Kasumi-1 (cell line): ENCODE results near the gene ALG9.

Experiments
- DNase-seq, 2 experiments: peaks; one replicate each; lab custom pipeline; 2025; lab: John Stamatoyannopoulos, UW

ALG9 gene

DNA sequence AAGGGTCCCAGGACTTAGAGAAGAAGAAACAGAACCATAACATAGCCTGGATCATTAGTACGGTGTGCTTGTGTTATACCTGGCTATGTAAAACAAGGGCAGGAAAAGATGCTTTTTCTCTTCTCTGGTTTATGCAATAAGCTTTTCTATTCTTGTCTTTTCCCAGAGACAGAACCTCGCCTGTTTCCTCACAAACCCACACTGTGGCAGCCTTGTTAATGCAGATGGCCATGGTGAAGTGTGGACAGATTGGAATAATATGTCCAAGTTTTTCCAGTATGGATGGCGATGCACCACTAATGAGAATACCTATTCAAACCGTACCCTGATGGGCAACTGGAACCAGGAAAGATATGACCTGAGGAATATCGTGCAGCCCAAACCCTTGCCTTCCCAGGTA is 10.8 kb upstream of the ALG9 start:
- no peak for DNase-seq

DNA sequence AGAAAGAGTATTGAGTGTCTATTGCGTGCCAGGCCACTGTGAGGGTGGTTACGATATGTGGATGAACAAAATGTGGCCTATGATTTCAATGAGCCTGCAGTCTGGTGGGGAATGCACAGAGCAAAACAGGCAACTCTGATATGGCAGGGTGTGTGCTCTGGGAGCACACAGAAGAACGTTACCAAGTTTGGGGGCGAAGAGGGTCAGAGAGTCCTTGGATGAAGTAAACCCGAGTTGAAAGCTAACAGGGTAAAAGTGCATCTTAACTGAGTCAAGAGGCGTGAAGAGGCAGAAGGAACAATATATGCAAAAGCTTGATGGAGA is 8.2 kb upstream of the ALG9 start:
- DNase-seq: no peak

DNA sequence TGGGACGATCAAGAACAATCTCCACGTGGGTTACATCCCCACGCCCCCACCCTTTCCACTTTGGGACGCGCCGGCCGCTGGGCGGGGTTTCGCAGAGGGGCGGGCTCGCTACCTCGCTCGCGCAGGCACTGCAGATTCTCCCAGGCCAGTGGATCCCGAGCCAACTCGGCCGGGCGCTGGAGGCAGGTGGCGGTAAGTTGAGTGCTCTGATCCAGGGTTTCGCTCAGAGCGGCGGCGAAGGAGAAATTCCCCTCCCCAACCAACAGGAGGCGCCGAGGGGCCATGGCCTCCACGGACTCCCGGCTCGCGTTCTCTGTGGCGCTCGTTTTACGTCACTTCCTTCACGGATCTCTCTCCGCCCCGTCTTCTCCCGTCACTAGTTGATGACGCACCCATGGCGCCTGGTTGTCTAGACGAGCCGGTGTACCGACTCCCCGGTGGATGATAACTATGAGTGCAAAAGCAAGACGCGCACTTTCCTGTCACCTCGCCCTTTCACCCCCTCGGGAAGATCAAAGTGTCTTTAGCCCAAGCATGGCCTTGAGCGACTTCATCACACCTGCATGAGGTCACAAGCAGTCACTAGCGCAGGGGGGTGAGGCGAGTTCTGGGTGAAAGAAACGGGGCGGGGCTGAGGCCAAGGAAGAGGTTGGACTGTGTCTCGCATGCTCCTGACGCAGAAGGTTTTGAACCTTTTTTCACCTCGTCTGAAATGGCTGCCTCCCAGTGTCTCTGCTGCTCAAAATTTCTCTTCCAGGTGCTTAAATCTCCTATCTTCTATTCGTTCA is 7.7 kb upstream of the ALG9 start, which contains the start of the genes CFAP68 and FDXACB1:
TSS of gene CFAP68 (plus strand) at position 693 of the 788 bp plus-strand sequence. CDS start at position 713, 20 bp downstream.
TSS of gene FDXACB1 (minus strand) at position 317 of the 788 bp plus-strand sequence. CDS start at position 284, 33 bp downstream.
- DNase-seq: peak; percentile 97 to 98

DNA sequence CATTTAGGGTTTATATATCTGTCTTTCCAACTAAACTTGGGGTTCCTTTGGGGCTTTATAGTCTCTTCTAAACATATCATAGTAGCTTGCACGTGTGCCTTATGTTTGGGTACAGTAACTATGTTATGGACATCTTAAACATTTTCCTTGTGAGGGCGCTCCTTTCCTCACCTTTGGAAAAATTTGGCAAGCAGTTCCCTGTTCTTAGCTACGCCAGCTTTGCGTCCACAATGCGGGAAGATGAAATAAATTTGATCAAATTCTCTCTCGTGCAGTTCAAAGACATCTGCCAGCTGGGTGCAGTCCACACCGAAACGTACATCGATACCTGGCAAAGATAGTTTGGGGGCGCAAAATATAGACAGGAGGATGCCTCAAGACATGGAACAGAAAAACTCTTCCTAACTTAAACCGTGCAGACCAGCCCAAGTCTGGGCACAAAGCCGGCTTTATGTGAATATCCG is 7.0 kb upstream of the ALG9 start:
- DNase-seq: peak in 1 of 2 experiments; percentile 41

DNA sequence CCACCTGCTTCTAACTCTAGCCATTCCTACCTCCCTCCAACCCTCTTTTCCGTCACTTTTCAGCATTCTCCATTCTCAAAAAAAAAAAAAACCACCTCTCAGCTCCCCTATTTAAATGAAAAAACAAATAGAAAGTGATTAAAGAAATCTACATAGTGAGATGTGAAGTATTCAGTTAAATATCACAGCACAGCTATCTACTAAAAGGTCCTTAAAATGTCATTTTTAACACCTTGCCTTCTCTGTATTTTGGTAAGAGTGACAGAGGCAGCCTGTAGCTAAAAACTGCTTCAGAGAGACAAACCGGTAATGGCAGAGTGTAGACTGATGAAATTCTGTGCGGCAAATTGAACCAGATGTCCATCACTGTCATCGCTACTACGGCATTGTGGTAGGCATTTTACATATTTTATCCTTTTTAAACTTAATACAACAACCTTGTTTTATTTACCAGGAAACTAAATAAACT is 346 bp upstream of the ALG9 start:
- no peak for DNase-seq

DNA sequence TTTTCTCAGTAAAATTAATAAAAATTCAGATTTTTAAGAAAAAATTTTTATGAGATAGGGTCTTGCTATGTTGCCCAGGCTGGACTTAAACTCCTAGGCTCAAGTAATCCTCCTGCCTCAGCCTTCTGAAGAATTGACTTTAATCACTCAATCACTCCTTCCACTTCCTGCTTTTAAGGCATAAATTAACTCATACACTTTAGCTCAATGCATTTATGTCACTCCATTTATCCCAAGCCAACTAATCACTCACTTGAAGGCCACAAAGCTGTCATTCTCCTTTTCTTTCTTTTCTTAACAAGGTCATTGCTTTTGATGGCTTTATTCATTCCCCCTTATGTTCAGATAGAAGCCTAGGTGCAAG is 877 bp downstream of the ALG9 start:
- peak; percentile 43 to 68 for DNase-seq

DNA sequence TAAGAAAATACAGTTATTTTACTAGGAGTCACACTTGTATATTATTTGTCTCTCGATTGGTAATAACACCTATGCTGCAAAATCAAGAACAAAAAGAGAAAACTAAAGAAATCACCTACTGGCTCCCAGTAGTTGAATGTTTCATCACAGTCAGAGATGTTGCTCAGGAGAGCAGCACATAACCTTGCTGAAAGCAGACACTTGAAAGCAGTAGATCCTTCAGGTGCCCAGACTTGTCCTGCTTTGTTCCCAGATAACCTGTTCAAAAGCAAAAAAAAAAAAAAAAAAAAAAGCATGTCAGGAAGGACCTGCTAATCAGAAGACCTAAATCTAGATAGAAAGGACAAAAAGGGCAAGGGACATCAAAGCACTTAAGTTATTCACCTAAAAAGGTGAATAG is 1.3 kb downstream of the ALG9 start:
- no peak for DNase-seq

DNA sequence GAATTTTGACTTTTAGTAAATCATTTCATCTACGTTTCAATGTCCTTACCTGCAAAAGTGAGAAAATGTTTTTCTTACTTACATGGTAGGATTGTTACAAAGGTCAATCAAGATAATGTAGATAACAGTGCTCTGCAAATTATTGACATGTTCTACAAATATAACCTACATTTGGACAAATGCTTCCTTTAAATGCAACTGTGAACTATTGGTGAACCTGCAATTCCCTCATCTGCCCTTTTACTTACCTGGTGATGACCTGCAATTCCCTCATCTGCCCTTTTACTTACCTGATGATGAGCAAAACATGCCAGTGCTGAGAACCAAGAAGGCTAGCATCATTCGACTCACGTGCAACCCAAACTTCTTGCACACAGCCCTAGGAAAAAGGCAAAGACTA is 11.1 kb downstream of the ALG9 start:
- DNase-seq: no peak

DNA sequence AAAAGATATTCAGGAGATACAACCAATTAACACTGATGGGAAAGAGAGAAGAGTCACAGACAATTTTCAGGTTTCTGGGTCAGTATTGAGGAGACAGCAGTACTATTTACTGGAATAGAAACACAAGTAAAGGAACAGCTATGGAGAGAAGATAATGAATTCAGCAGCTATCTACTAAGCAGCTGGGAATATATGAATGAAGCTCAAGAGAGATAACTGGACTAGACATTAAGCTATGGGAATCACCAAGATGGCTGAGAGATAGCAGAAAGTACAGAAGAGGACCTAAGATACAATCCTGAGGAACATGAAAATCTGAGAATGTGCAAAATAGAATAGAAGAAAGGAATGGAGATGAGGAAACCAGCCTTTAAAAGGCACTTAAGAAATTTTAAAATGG is 15.9 kb downstream of the ALG9 start:
- DNase-seq: no peak

DNA sequence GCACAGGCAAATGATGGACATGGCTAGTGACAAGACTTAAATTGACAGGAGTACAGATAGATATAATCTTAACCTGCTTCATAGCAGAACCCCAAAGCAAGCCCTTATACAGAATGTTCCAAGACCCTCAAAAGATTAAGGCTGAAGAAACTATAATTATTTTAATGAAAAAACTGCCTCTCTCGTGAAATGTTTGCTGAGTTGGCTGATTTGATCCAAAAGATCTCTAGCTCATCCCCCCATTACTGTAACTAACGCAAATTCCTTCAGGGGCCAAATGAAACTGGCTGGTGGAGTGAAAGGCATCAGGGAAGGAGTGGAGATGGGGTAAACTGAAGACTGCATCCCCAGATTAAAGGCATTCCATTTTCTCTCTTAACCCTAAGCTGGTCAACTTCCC is 19.3 kb downstream of the ALG9 start:
- DNase-seq: no peak

DNA sequence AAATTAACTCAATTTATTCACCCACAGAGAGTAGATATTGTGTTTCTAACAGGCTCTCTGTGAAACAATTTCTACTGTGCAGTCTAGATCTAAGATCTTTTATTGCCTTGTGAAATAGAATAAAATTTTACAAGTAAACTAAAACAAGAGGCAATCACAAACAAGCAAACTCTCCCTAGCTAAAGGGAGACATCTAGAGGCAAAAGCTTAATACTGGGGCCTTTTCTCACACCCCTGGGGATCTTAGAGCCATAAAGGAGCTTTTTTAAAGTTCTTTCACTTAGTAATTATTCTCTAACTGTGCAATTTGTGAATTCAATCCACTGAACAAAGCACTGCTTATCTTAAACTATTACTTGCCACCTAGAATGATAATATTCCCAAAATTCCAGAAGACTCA is 19.7 kb downstream of the ALG9 start:
- DNase-seq: peak in 1 of 2 experiments; percentile 59

DNA sequence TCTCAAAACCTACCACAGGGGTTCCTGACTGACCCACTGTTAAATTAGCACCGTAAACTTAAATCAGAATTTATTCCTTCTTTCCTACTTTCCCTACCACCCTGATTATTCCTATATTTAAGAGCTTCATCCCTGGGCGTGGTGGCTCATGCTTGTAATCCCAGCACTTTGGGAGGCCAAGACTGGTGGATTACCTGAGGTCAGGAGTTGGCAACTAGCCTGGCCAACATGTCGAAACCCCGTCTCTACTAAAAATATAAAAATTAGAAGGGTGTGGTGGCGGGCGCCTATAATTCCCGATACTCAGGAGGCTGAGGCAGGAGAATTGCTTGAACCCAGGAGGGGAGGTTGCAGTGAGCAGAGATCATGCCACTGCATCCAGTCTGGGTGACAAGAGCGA is 20.3 kb downstream of the ALG9 start:
- DNase-seq: no peak

DNA sequence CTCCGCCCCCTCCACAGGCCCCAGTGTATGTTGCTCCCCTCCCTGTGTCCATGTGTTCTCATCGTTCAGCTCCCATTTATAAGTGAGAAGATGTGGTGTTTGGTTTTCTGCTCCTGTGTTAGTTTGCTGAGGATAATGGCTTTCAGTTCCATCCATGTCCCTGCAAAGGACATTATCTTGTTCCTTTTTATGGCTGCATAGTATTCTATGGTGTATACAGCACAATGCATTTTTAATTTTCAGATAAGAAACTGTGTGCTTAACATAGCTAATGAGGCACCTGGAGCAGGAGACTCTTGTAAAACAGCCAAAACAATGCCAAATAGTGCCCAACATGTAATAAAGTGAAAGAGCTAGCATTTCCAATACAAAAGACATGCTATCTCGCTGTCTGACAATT is 21.8 kb downstream of the ALG9 start:
- no peak for DNase-seq

DNA sequence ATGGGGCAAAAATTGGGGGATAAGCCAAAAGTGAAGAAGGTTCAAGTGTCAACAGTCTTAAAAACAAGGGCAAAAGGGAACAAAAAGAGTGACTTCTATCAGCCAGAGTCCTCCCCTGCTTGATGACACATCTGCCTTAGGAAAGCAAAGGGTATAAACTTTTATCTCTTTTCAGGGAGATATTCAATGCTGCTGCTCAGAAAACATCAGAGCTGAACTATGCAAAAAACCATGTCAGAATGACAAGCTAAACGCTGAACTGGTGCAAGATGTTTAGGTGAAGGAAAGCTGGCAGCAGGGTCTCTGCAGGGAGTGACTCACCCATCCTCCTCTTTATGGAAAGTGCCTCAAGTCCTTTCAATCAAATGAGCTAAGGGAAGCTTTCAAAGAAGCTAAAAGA is 24.7 kb downstream of the ALG9 start:
- DNase-seq: peak in 1 of 2 experiments; percentile 6

DNA sequence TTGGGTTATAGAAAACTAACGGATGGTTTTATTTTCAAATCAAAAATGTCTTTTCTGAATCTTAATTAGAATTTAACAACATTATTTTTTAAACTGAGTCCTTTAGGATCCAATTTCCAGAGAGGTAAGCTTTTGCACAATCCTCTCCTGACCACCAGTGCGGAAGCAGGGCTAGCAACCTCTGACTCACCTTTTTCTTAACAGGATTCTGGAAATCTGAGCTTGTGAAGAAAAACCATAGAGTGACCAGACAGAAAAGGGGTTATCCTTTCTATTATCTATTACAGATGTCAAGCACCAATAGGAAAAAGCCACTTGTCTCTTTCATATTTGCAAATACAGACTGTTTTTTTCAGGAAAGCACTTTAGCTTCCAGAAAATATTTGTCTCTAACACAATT is 25.3 kb downstream of the ALG9 start:
- no peak for DNase-seq

DNA sequence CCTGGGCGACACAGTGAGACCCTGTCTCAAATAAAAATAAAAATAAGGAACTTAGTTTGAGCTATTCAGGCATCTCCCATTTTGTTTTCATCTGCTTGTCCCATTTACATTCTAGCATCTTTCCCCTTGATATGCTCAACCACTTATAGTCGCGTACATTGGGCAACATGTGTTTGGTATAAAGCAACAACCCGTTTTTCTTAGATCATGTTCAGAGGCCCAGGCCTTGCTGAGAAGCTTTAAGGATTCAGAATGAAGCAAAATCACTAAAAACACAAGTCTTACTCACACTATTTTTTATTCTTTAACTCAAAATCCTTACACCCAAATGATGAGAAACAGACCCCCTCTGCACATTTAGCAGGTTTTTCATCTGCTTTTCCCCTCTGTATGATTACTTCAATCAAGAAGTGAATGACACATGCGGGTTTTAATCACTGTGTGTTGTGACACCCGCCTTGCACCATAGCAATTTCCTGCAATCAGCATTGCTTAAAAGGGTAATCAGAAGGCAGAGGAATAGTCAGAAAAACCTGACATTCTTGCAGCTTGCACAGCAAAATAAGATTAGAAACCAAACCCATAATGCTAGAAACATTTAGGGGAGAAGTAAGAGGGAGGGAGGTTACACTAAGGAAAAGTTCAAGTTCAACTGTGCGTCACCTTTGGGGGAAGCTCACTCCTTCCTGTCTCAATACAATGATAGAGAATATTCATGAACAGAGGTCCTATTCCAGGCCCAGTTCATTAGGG is 25.9 kb downstream of the ALG9 start:
- DNase-seq: no peak

DNA sequence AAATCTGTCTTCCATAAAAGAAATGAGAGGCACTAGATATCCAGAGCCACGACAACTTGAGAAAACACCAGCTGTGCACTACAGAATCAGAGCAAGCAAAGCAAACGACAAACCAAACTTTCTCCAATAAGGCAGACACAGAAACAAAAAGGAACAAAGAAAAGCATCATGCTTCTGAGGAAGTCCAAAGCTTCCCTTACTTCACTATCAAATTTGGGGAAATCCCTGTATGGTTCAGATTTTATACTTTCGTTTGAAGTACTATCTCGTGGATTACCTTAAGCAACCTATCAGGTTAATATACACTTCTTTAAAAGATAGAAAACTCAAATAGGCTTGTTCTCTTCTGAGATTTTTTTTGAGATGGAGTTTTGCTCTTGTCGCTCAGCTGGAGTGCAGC is 27.7 kb downstream of the ALG9 start:
- DNase-seq: no peak

DNA sequence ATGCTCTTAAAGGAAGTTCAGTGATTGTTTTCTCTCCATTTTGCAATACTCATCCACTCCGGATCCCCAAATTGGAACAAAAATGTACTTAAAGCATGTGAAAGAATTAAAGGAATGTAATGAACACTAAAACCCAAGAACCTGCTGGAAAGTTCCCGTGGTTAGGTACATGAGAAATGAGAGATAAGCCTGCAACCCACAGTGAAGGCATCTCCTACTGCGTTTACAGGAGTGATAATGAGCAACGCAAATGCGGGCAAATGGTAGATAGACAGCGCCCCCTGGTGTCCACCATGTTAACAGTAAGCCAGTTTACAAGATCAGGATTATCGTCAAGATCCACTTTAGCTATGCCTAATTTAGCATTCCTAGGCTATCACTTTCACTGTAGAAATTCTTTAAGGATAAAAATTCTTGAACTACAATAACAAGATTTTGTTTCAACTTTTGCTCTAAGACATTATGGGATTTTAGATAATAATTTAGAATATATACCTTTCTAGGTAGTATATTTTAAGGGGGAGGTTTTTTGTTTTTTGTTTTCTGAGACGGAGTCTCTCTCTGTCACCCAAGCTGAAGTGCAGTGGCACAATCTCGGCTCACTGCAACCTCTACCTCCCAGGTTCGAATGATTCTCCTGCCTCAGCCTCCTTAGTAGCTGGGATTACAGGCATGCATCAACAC is 29.9 kb downstream of the ALG9 start:
- peak; percentile 78 to 81 for DNase-seq

DNA sequence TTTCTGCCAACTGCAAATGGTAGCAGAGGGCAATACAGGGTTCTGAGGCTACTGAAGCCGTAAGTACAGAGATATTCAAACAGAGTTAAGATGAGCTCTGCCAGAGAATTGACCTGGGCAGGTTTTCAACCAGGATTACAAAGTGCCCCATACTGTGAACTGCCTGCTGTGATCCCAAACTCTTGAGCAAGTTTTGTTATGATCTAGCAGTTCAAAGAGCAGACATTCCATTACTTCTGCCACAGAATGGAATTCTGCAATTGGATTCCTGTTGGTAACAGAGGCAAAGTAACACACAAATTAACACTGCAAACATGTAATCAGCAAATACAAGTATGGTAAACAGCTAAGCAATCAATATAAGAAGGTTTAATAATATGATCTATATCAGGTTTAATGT is 31.2 kb downstream of the ALG9 start:
- DNase-seq: no peak

DNA sequence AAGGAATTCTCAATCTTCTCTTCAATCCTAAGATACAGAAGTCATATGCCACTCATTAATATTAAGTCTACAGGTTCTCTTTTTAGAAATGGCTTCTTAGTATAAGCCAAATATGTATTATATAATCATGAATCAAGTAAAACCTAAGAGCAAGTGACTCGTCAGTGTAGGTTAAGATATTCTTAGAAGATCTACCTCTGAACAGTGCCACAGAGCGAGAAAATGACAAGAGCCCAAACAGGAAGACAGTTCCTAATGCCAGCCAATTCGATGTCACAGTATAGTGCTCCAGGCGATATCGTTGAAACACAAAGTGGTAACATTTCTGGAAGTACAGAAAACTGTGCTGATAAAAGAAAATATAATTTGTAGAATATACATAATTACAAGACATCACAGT is 33.3 kb downstream of the ALG9 start:
- no peak for DNase-seq

DNA sequence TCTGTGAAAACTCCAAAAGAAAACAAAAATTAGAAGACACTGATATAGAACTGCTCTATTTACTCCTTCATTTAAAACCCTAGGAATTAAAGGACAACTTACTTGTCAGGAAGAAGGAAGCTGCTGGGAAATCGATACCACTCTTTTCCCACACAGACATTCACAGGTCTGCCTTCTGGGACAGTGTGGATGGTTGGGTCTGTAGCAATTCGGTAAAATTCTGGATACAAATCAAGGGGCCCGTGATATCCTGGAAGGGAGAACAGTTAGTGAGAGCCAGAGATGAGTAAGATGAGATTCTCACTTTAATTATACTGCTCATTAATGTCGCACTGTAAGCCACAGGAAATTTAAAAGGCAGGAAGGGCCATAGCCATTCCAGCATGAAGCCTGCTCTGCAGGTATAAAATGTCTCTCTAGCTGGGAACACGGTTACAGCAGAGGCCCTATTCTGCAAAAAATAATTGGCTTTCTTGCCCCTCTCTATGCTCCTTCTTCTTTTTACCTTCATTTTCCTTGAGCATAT is 34.0 kb downstream of the ALG9 start:
- no peak for DNase-seq

DNA sequence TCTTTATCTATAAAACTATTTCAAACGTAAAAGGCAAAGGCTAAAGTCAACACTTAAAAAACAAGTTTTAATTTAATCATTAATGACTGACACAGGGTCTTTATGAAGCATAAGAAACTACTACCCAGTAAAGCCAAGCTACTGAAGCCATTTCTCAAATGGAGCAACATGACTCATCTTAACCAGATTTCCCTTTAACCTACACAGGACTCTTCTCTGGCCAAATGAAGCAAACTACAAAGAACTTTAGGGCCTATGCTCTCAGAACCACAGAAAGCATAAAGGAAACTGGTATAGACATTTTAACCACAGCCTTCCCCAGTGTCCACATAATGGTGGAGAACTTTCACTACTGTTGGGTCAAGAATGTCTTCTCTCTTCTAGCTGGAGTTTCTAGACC is 34.7 kb downstream of the ALG9 start:
- peak in 1 of 2 experiments; percentile 34 for DNase-seq
